Measurements from ENCODE around the gene AKT2. TPM values are rescaled to one million over a fixed set of nuclear protein-coding genes. Genes with fewer than 3 reads are reported as not detected.

AKT2 gene
- total RNA-seq, 1 donor from 2014 or later: 31.0 TPM

GRCh38 chr19:40254714-40255418 lies 30.3 kb downstream of the AKT2 start:
- DNase-seq (ENCODE audit: low read depth in 2 of 2): no peak

- no peak for DNase-seq (ENCODE audit: low read depth in 2 of 2)
Observed at GRCh38 chr19:40253611-40254092, 31.5 kb downstream of the AKT2 start.

- DNase-seq (ENCODE audit: low read depth in 2 of 2): no peak
Observed at GRCh38 chr19:40252395-40252794, 32.8 kb downstream of the AKT2 start.

GRCh38 chr19:40251991-40252390 lies 33.2 kb downstream of the AKT2 start:
- DNase-seq (ENCODE audit: low read depth in 2 of 2): no peak

GRCh38 chr19:40251244-40251643 lies 33.9 kb downstream of the AKT2 start:
- DNase-seq (ENCODE audit: low read depth in 2 of 2): no peak

GRCh38 chr19:40249781-40250180 lies 35.4 kb downstream of the AKT2 start:
- DNase-seq (ENCODE audit: low read depth in 2 of 2): no peak

GRCh38 chr19:40249201-40249600 lies 35.9 kb downstream of the AKT2 start:
- no peak for DNase-seq (ENCODE audit: low read depth in 2 of 2)

GRCh38 chr19:40247735-40248262 lies 37.3 kb downstream of the AKT2 start:
- DNase-seq (ENCODE audit: low read depth in 2 of 2): no peak

- DNase-seq (ENCODE audit: low read depth in 2 of 2): no peak
Observed at GRCh38 chr19:40247178-40247577, 38.0 kb downstream of the AKT2 start.

GRCh38 chr19:40246292-40247073 lies 38.7 kb downstream of the AKT2 start:
- DNase-seq (ENCODE audit: low read depth in 2 of 2): no peak

GRCh38 chr19:40245506-40246128 lies 39.5 kb downstream of the AKT2 start:
- no peak for DNase-seq (ENCODE audit: low read depth in 2 of 2)

GRCh38 chr19:40244579-40245317 lies 40.4 kb downstream of the AKT2 start:
- no peak for DNase-seq (ENCODE audit: low read depth in 2 of 2)

- no peak for DNase-seq (ENCODE audit: low read depth in 2 of 2)
Observed at GRCh38 chr19:40243181-40243580, 42.0 kb downstream of the AKT2 start.

- DNase-seq (ENCODE audit: low read depth in 2 of 2): peak in 1 of 2 donors; percentile 36
Observed at GRCh38 chr19:40242480-40242879, 42.7 kb downstream of the AKT2 start.

GRCh38 chr19:40241809-40242384 lies 43.2 kb downstream of the AKT2 start:
- DNase-seq (ENCODE audit: low read depth in 2 of 2): peak; percentile 88 to 95

GRCh38 chr19:40241125-40241808 lies 43.9 kb downstream of the AKT2 start:
- DNase-seq (ENCODE audit: low read depth in 2 of 2): no peak

GRCh38 chr19:40240332-40240731 lies 44.8 kb downstream of the AKT2 start:
- no peak for DNase-seq (ENCODE audit: low read depth in 2 of 2)

- no peak for DNase-seq (ENCODE audit: low read depth in 2 of 2)
Observed at GRCh38 chr19:40239415-40240226, 45.5 kb downstream of the AKT2 start.

GRCh38 chr19:40238775-40239174 lies 46.4 kb downstream of the AKT2 start:
- DNase-seq (ENCODE audit: low read depth in 2 of 2): no peak

- DNase-seq (ENCODE audit: low read depth in 2 of 2): no peak
Observed at GRCh38 chr19:40237791-40238190, 47.4 kb downstream of the AKT2 start.
